Keratinocyte (primary cell): ENCODE data around the gene ANKRD23. TPM values are rescaled to one million over a fixed set of nuclear protein-coding genes. Genes with fewer than 3 reads are reported as not detected.

ENCODE experiments used
- DNase-seq: peaks from one replicate; pipeline ENCODE4 v3.0.0-alpha.2; 2011; ENCODE audit warnings: low read depth, missing footprints, low spot score
- FAIRE-seq: peaks from 2 replicates; lab custom pipeline; 2011; peaks lifted over from hg19 to GRCh38; lab: Jason Lieb, UNC
- H2AFZ ChIP-seq: 2 replicates; pipeline ENCODE4 v1.6.0; 2012; ENCODE audit warnings: low read length, control low read depth, inconsistent platforms; ENCODE audit not compliant: control insufficient read depth
- H3K27ac ChIP-seq: 2 replicates; pipeline ENCODE4 v1.5.1; 2011; ENCODE audit warnings: low read length; ENCODE audit not compliant: control insufficient read depth, insufficient read depth
- H3K27me3 ChIP-seq: 3 replicates; pipeline ENCODE4 v1.6.0; 2011; ENCODE audit warnings: low read length; ENCODE audit not compliant: control insufficient read depth, insufficient read depth; ENCODE audit errors: extremely low read depth
- H3K36me3 ChIP-seq, 2 experiments: 2 replicates in 1 of 2; 3 replicates in 1 of 2; pipeline ENCODE4 v1.5.1; 2011; ENCODE audit warnings: low read length in 2 of 2, mild to moderate bottlenecking in 1 of 2; ENCODE audit not compliant: control insufficient read depth in 2 of 2, insufficient read depth in 2 of 2; ENCODE audit errors: extremely low read depth in 1 of 2
- H3K4me1 ChIP-seq: 3 replicates; pipeline ENCODE4 v1.5.1; 2011; ENCODE audit warnings: low read length; ENCODE audit not compliant: control insufficient read depth, insufficient read depth; ENCODE audit errors: extremely low read depth
- H3K4me2 ChIP-seq: 3 replicates; pipeline ENCODE4 v1.6.0; 2011; ENCODE audit warnings: low read depth, low read length; ENCODE audit not compliant: control insufficient read depth, insufficient read depth; ENCODE audit errors: extremely low read depth
- H3K4me3 ChIP-seq, 3 experiments: fragments of 200-600 bp in 1 of 3; sonication (generic) in 1 of 3; 2 replicates in 2 of 3; 3 replicates in 1 of 3; pipeline ENCODE4 v1.5.1; 2011 to 2016; ENCODE audit warnings: low read length in 3 of 3, mild to moderate bottlenecking in 3 of 3, control low read depth in 2 of 3, inconsistent platforms in 1 of 3, low read depth in 1 of 3, mixed read lengths in 1 of 3, mixed run types in 1 of 3, moderate library complexity in 1 of 3; ENCODE audit not compliant: control insufficient read depth in 2 of 3, insufficient read depth in 2 of 3; ENCODE audit errors: extremely low read depth in 1 of 3
- H3K79me2 ChIP-seq: 2 replicates; pipeline ENCODE4 v1.6.0; 2012; ENCODE audit warnings: low read length; ENCODE audit not compliant: control insufficient read depth, insufficient read depth
- H3K9ac ChIP-seq: 3 replicates; pipeline ENCODE4 v1.6.0; 2011; ENCODE audit warnings: low read length; ENCODE audit not compliant: control insufficient read depth, insufficient read depth; ENCODE audit errors: extremely low read depth
- H3K9me1 ChIP-seq: 3 replicates; pipeline ENCODE4 v1.6.0; 2011; ENCODE audit warnings: low read length; ENCODE audit not compliant: control insufficient read depth, insufficient read depth; ENCODE audit errors: extremely low read depth
- H3K9me3 ChIP-seq: 2 replicates; pipeline ENCODE4 v1.5.1; 2012; ENCODE audit warnings: low read depth, low read length; ENCODE audit not compliant: control insufficient read depth
- H4K20me1 ChIP-seq: 3 replicates; pipeline ENCODE4 v1.6.0; 2011; ENCODE audit warnings: low read length; ENCODE audit not compliant: control insufficient read depth, insufficient read depth; ENCODE audit errors: extremely low read depth
- EZH2 ChIP-seq: IDR thresholded peaks from one replicate; pipeline ENCODE4 v1.6.1; 2012; ENCODE audit warnings: inconsistent platforms, mild to moderate bottlenecking, low read length, moderate library complexity
- dilution Hi-C: fragments of 300-500 bp; cut with MboI; formaldehyde crosslinking; loops from one replicate; pipeline ENCODE4 v1.7.0; 2020; ENCODE audit warnings: low sequenced_read_pairs; ENCODE audit not compliant: extremely low pct_ligation_motif_present
- polyA plus RNA-seq, 5 experiments: library from polyadenylated mRNA; depleted of rRNA in 3 of 5; stranded (reverse) in 3 of 5; stranded (forward) in 1 of 5; unstranded in 1 of 5; fragments of >200 nt; gene quantifications; 1 replicate in 1 of 5; 2 replicates in 3 of 5; 3 replicates in 1 of 5; pipeline versions ENCODE4 v1.2.1 to v1.2.3, GENCODE V29; 2011 to 2012; ENCODE audit warnings: missing spikeins in 2 of 5, low read depth in 1 of 5, low replicate concordance in 1 of 5
- TF ChIP-seq, protein P1 (sequence below), 3 experiments: IDR thresholded peaks in 1 of 3; conservative IDR thresholded peaks in 1 of 3; optimal IDR thresholded peaks in 1 of 3; 2 replicates in 2 of 3; 3 replicates in 1 of 3; pipeline versions ENCODE3 to v1.5.1; 2011; ENCODE audit warnings: low read length in 3 of 3, mild to moderate bottlenecking in 3 of 3, moderate library complexity in 2 of 3, control low read depth in 1 of 3, inconsistent platforms in 1 of 3; ENCODE audit not compliant: insufficient read depth in 2 of 3; ENCODE audit errors: extremely low read depth in 1 of 3

The ANKRD23 gene
- polyA plus RNA-seq, 1 donor (not counting 4 experiments of a cell fraction or from before 2014, with no cell fraction given): 1.4 TPM

DNA sequence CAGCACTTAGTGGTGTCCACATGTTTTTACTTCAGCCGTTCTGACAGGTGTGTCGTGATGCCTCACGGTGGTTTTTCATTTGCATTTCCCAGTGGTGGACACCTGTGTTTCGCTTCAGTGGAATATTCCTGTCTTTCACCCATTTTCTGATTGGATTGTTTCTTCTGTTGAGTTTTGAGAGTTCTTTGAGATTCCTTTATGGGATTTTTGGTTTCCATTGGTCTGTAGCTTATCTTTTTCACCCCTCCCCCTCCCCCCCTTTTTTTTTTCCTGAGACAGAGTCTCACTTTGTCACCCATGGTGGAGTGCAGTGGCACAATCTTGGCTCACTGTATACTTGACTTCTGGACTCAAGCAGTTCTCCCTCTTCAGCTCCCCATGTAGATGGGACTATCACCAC lies 8.0 kb downstream of the ANKRD23 start:
- TF ChIP-seq, protein P1, sequence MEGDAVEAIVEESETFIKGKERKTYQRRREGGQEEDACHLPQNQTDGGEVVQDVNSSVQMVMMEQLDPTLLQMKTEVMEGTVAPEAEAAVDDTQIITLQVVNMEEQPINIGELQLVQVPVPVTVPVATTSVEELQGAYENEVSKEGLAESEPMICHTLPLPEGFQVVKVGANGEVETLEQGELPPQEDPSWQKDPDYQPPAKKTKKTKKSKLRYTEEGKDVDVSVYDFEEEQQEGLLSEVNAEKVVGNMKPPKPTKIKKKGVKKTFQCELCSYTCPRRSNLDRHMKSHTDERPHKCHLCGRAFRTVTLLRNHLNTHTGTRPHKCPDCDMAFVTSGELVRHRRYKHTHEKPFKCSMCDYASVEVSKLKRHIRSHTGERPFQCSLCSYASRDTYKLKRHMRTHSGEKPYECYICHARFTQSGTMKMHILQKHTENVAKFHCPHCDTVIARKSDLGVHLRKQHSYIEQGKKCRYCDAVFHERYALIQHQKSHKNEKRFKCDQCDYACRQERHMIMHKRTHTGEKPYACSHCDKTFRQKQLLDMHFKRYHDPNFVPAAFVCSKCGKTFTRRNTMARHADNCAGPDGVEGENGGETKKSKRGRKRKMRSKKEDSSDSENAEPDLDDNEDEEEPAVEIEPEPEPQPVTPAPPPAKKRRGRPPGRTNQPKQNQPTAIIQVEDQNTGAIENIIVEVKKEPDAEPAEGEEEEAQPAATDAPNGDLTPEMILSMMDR (optimal IDR thresholded peaks at IDR 0.05 in 1 of 3, IDR thresholded peaks at IDR 0.05 in 1 of 3, conservative IDR thresholded peaks at IDR 0.05 in 1 of 3; ENCODE audit: extremely low read depth in 1 of 3, insufficient read depth in 2 of 3, low read length in 3 of 3): no peak
- no peak for TF ChIP-seq EZH2
- no peak overlapping the region for H2AFZ ChIP-seq
- peaks cover 3% of the 10 kb centered on the region for H4K20me1 ChIP-seq
- no peaks in the 10 kb centered on the region for H3K9me3 ChIP-seq
- no peak overlapping the region for H3K9ac ChIP-seq
- FAIRE-seq (no peak), DNase-seq (no peak)
- no peak overlapping the region for H3K4me2 ChIP-seq
- H3K4me3 ChIP-seq: no peak overlapping the region
- dilution Hi-C loops: no loop called here
- H3K9me1 ChIP-seq: no peaks in the 10 kb centered on the region
- H3K27me3 ChIP-seq: no peaks in the 10 kb centered on the region
- H3K79me2 ChIP-seq: no peaks in the 10 kb centered on the region
- no peak overlapping the region for H3K27ac ChIP-seq
- no peaks in the 10 kb centered on the region for H3K4me1 ChIP-seq
- peaks cover 0 to 7% of the 10 kb centered on the region in 2 experiments for H3K36me3 ChIP-seq

DNA sequence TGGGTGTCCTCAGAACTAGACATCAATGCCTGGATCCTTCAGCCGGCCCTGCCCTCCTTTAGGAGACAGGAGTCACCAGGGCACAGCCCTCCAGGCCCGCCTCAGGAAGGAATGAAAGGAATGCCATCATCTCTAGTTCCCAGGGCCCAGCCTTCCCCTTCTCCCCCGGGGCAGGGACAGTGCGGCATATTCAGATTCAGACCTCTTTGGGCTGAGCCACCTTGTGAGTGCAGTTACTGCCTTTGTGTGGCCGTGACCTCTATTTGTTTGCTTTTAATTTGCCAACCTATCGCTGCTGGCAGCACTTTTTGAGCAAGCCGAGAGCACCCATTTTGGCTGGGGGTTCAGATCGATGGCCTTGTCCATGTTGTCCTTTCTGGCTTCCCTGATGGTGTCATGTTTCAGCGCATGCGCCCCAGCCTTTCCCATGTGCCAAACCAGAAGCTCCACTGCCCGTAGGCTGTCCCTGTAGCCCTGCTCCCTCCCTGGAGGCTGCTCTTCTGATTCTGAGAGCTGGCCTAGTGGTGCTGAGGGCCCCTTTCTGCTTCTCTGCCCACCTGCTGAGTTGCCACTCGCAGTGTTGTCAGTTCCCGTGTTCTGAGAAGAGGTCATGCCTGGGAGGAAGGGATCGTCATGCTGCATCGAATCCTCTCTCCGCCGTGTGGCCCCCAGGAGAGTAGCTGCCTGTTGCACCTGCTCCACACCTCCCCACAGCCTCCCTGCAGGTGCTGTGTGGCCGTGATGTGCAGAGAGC lies 10.9 kb downstream of the ANKRD23 start:
- dilution Hi-C loops: no loop called here
- H3K36me3 ChIP-seq: peaks cover 4 to 15% of the 10 kb centered on the region in 2 experiments
- no peak overlapping the region for H3K4me3 ChIP-seq
- FAIRE-seq: no peak
- H2AFZ ChIP-seq: no peak overlapping the region
- H3K9me3 ChIP-seq: no peaks in the 10 kb centered on the region
- H4K20me1 ChIP-seq: no peaks in the 10 kb centered on the region
- TF ChIP-seq EZH2: no peak
- TF ChIP-seq, protein P1 (optimal IDR thresholded peaks at IDR 0.05 in 1 of 3, IDR thresholded peaks at IDR 0.05 in 1 of 3, conservative IDR thresholded peaks at IDR 0.05 in 1 of 3; ENCODE audit: extremely low read depth in 1 of 3, insufficient read depth in 2 of 3, low read length in 3 of 3): no peak
- no peak overlapping the region for H3K4me2 ChIP-seq
- H3K27me3 ChIP-seq: no peaks in the 10 kb centered on the region
- H3K9ac ChIP-seq: no peak overlapping the region
- H3K9me1 ChIP-seq: no peaks in the 10 kb centered on the region
- no peaks in the 10 kb centered on the region for H3K79me2 ChIP-seq
- no peak for DNase-seq
- no peak overlapping the region for H3K27ac ChIP-seq
- H3K4me1 ChIP-seq: no peaks in the 10 kb centered on the region
